Kidney (tissue), 14 donors: Measurements from ENCODE around the gene SPTY2D1. TPM values are rescaled to one million over a fixed set of nuclear protein-coding genes. Genes with fewer than 3 reads are reported as not detected.
"Not testable (repeated sequence)": the region's sequence is repeated elsewhere in the genome, so short reads cannot be mapped to it uniquely, and the experiment has no call there.

Experiments used
- DNase-seq, 5 donors: peaks; one replicate each; pipeline ENCODE4 v3.0.0-alpha.2; 2013 to 2020
- FAIRE-seq: peaks from 2 replicates; lab custom pipeline; 2012; peaks lifted over from hg19 to GRCh38; lab: Jason Lieb, UNC
- H3K27ac ChIP-seq, 2 donors: one replicate each; pipeline ENCODE4 v1.7.0; 2013; ENCODE audit warnings: low read depth in 2 of 2, low read length in 2 of 2, inconsistent platforms in 1 of 2
- H3K27me3 ChIP-seq: one replicate; pipeline ENCODE4 v1.7.1; 2013; ENCODE audit warnings: low read length, inconsistent platforms; ENCODE audit not compliant: control insufficient read depth, insufficient read depth
- H3K36me3 ChIP-seq, 3 donors: one replicate each; pipeline versions ENCODE4 v1.7.0 to v1.7.1; 2013; ENCODE audit warnings: low read length in 3 of 3, control low read depth in 1 of 3, inconsistent platforms in 1 of 3; ENCODE audit not compliant: insufficient read depth in 3 of 3, control insufficient read depth in 2 of 3
- H3K4me1 ChIP-seq, 3 donors: one replicate each; pipeline versions ENCODE4 v1.7.0 to v1.7.1; 2013; ENCODE audit warnings: low read length in 3 of 3, inconsistent platforms in 1 of 3, low read depth in 1 of 3; ENCODE audit not compliant: control insufficient read depth in 2 of 3, insufficient read depth in 2 of 3
- H3K4me3 ChIP-seq, 3 donors: one replicate each; pipeline versions ENCODE4 v1.7.0 to v1.8.1; 2013; ENCODE audit warnings: low read length in 3 of 3, control low read depth in 1 of 3, inconsistent platforms in 1 of 3
- H3K9ac ChIP-seq, 3 donors: one replicate each; pipeline versions ENCODE4 v1.7.0 to v1.7.1; 2013; ENCODE audit warnings: low read length in 3 of 3, control low read depth in 1 of 3, inconsistent platforms in 1 of 3
- H3K9me3 ChIP-seq, 3 donors: one replicate each; pipeline versions ENCODE4 v1.7.0 to v1.7.1; 2013; ENCODE audit warnings: low read length in 3 of 3, control low read depth in 1 of 3, inconsistent platforms in 1 of 3; ENCODE audit not compliant: control insufficient read depth in 2 of 3, insufficient read depth in 1 of 3
- intact Hi-C: fragments of 100-400 bp; cut with DNase I; formaldehyde crosslinking; loops from one replicate; pipeline ENCODE4 v1.11.1; 2022
- polyA plus RNA-seq: library from polyadenylated mRNA; stranded (reverse); fragments of 350-450 nt; fragmentation: Illumina TruSeq; extraction: RNeasy Lipid Tissue Mini Kit (QIAGEN cat#74804); gene quantifications from one replicate; pipeline ENCODE4 v1.2.3, GENCODE V29; 2014; ENCODE audit warnings: low read depth, low replicate concordance; ENCODE audit not compliant: insufficient read depth
- total RNA-seq: library from RNA; stranded (reverse); fragmentation: NEBNext Ultra II Directional; extraction: Animal tissue kit (Norgen Biotek cat#: 25700); gene quantifications from one replicate; pipeline ENCODE4 v1.2.1, GENCODE V29; 2021
- TF ChIP-seq, protein P1 (sequence below): IDR thresholded peaks from 3 replicates; pipeline ENCODE4 v1.5.1; 2012; ENCODE audit warnings: mild to moderate bottlenecking, moderate library complexity, borderline replicate concordance; ENCODE audit not compliant: insufficient read depth; ENCODE audit errors: extremely low read depth
- donor health status: control.
- donor health status: control.
- donor health status: control.
- donor health status: control.
- donor health status: control.
- donor health status: DM: yes; HTN: yes; CAD: no.
- donor health status: Normal renal cell carcinoma (clear cell type).

The SPTY2D1 gene
- total and polyA plus RNA-seq, 2 donors from 2014 or later: 4.8 to 21.9 TPM

GRCh38 chr11:18657673-18658072 lies 23.5 kb upstream of the SPTY2D1 start:
- H3K4me3 ChIP-seq: no peak overlapping the region
- H3K4me1 ChIP-seq: no peaks in the 10 kb centered on the region
- no peak overlapping the region for H3K27ac ChIP-seq
- no peak overlapping the region for H3K9ac ChIP-seq
- intact Hi-C loops: no loop called here
- no peaks in the 10 kb centered on the region for H3K36me3 ChIP-seq
- TF ChIP-seq, protein P1, sequence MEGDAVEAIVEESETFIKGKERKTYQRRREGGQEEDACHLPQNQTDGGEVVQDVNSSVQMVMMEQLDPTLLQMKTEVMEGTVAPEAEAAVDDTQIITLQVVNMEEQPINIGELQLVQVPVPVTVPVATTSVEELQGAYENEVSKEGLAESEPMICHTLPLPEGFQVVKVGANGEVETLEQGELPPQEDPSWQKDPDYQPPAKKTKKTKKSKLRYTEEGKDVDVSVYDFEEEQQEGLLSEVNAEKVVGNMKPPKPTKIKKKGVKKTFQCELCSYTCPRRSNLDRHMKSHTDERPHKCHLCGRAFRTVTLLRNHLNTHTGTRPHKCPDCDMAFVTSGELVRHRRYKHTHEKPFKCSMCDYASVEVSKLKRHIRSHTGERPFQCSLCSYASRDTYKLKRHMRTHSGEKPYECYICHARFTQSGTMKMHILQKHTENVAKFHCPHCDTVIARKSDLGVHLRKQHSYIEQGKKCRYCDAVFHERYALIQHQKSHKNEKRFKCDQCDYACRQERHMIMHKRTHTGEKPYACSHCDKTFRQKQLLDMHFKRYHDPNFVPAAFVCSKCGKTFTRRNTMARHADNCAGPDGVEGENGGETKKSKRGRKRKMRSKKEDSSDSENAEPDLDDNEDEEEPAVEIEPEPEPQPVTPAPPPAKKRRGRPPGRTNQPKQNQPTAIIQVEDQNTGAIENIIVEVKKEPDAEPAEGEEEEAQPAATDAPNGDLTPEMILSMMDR: no peak
- H3K9me3 ChIP-seq: no peaks in the 10 kb centered on the region
- FAIRE-seq (no peak), DNase-seq (no peak)
- H3K27me3 ChIP-seq: no peaks in the 10 kb centered on the region

- no peak overlapping the region for H3K9ac ChIP-seq
- no peaks in the 10 kb centered on the region for H3K27me3 ChIP-seq
- DNase-seq (peak in 2 of 5 donors; percentile 22 to 51), FAIRE-seq (no peak)
- intact Hi-C loops: no loop called here
- no peak overlapping the region for H3K27ac ChIP-seq
- H3K36me3 ChIP-seq: no peaks in the 10 kb centered on the region
- H3K4me3 ChIP-seq: no peak overlapping the region
- no peaks in the 10 kb centered on the region for H3K9me3 ChIP-seq
- H3K4me1 ChIP-seq: no peaks in the 10 kb centered on the region
- TF ChIP-seq, protein P1: peak; percentile 67
These were observed 16.9 kb upstream of the SPTY2D1 start for GRCh38 chr11:18650859-18651557.

DNA sequence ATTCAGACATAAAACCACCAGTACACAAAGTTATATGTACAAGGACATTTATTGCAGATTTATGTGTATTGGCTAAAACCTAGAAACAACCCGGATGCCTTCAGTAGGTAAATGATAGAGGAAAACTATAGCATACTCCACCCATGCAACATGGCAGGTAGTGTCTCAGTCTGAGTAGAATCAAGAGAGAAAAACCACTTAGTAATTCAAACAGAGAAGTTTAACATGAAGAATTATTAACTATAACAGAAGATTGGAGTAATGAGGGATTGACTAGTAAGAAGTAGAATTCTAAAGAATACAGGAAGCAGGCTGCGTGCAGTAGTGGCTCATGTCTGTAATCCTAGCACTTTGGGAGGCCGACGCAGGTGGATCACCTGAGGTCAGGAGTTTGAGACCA lies 16.2 kb upstream of the SPTY2D1 start:
- FAIRE-seq (no peak), DNase-seq (no peak)
- no peak overlapping the region for H3K9ac ChIP-seq
- no peaks in the 10 kb centered on the region for H3K4me1 ChIP-seq
- no peaks in the 10 kb centered on the region for H3K36me3 ChIP-seq
- no peak overlapping the region for H3K4me3 ChIP-seq
- intact Hi-C loops: no loop called here
- TF ChIP-seq, protein P1: no peak
- no peaks in the 10 kb centered on the region for H3K27me3 ChIP-seq
- no peak overlapping the region for H3K27ac ChIP-seq
- no peaks in the 10 kb centered on the region for H3K9me3 ChIP-seq

DNA sequence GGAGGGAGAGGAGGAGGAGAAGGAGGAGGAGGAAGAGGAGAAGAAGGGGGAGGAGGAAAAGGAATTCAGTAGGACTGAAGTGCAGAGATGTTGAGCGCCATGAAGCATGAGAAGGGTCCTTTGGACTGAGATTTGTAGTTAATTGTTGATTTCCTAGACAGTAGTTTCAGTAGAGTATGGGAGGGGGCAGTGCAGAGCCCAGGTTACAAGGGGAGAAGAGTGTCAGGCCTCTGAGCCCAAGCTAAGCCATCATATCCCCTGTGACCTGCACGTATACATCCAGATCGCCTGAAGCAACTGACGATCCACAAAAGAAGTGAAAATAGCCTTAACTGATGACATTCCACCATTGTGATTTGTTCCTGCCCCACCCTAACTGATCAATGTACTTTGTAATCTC lies 8.9 kb upstream of the SPTY2D1 start:
- H3K27ac ChIP-seq, H3K4me1 ChIP-seq, DNase-seq, H3K9ac ChIP-seq, H3K27me3 ChIP-seq, intact Hi-C loops, FAIRE-seq, H3K36me3 ChIP-seq, H3K9me3 ChIP-seq, H3K4me3 ChIP-seq: not testable (repeated sequence)
